ENCODE data around the gene MTX2. TPM values are rescaled to one million over a fixed set of nuclear protein-coding genes. Genes with fewer than 3 reads are reported as not detected.

Gene MTX2
- total RNA-seq, result 50.5 TPM

DNA sequence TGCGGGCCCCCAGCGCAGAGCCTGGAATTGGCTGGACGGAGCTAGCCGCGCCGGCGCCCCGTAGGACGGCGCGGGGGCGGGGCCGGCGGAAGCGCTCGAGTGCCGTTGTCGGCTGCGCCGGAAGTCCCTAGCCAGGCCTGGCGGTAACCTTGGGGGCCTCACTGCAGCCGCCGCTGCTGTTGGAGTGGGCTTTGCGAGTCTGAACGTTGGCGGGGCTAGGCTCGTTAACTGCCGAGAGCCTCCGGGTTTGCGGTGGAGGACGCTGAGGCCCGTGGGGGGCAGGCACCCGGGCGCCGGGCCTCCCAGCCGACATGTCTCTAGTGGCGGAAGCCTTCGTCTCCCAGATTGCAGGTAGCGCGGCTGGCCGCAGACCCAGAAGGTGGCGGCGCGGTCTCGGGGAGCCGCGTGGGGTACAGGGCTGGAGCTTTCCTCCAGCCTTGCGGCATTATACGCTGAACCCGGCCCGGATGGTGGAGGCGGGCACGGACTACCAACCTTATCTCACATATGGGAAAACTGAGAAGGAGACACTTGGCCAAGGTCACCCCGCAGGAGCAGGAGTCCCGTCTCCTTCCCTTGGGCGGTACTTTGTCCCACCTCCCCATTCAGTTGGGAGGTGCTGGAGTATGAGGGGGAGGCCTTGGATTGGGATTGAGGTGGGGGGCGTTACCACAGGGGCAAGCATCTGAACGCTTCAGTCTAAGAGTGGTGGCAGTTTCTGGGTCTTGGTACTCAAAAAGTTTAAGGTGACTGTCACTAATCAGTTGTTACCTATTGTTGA, at the start of gene MTX2:
Gene MTX2 (plus strand): TSS at position 124 of the 781 bp plus-strand sequence. CDS start 188 bp downstream, at position 312.
- DNase-seq, result peak; percentile 75

- DNase-seq, result no peak
These were observed 41.4 kb upstream of the MTX2 start for GRCh38 chr2:176227874-176228273.

DNA sequence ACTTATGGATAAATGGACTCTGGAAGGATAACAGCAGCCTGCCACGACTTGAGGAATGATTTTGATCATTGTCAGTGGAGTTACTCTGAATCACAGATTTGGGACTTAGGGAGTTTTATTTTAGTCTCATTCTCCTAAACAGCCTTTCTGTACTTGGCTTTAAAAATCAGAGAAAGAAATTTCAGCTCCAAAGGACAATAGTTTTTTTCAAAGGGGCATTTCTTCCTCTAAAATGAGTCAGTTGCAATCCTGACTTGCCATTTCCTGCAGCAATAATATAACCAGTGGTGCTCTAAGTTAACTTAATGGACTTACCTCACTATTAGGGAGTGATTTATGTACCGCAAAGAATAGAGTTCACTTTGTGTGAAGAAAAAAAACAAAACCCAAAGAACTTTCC, 35.1 kb upstream of the MTX2 start:
- DNase-seq, result no peak

GRCh38 chr2:176234940-176235339, 34.3 kb upstream of the MTX2 start:
- DNase-seq, result no peak

GRCh38 chr2:176237456-176237855, 31.8 kb upstream of the MTX2 start:
- no peak for DNase-seq

DNA sequence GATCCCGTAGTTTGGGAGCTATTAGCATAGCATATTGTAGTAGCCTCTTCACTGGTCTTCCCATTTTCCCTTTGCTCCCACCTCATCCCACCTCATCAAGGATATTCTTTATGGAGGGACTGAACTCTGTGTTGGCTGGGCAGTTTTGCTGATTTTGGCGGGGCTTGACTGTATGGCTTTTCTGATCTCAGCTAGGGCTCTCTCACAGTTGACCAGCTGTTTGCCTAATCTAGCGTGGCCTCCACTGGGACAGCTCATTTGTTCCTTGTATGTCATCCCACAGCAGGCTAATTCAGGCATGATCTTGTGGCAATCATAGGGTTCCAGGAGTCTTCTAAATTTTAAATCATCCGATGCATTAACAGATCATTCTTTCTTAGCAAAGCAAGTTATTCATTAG, 30.2 kb upstream of the MTX2 start:
- DNase-seq, result no peak

DNA sequence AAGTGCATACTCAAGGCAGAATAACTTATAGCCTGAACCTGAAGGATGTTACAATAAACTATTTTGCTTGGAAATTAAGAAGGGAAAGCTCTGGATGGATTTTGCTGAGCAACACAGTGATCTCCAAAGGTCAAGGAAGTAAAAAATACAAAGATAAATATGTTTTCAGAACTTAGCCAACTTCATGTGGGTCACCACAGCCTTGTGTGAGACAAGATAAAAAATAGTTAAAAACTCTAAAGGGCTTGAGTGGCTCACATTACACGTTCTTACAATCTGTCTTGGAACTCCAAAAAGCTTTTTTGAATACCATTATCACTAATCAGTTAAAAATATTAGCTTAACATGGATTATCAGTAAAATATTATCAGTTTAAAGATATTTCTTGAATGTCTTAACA, 28.9 kb upstream of the MTX2 start:
- DNase-seq, result no peak

- no peak for DNase-seq
These were observed 27.0 kb upstream of the MTX2 start for GRCh38 chr2:176242276-176242675.

DNA sequence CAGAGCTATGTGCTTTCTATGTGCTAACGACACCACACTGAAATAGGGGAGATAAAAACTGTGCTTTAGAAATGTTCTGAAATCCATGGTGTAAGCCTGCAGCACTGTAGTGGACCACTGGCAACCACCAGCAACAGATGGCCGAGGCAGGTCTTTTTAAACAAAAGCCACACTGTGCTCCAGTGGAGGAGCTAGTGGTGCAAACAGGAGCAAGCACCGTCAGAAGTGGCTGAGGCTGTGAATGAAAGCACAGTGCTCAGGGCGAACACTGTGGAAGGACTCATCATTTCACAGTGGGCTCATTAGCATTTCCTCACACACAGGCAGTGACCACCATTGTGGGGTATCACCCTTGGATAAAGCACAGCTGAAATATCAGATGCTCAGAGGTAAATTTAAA, 22.9 kb upstream of the MTX2 start:
- peak; percentile 6 for DNase-seq

DNA sequence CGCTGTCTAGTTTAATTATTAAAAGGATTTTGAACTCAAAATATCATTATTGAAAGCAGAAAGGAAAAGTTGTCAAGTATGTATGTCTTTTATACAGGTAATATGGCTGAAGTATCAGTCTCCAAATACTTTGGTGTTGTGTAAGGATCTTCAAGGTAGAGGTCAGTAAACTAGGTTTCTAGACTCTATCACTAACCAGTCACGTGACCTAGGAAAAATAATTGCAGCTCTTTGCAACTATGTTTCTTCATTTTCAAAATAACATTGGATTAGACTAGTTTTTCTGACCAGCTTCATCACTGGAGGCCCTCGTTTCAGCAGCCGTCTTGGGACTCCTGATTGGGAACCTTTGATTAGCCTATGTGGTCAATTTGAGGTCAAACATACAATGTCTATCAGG, 21.4 kb upstream of the MTX2 start:
- no peak for DNase-seq

DNA sequence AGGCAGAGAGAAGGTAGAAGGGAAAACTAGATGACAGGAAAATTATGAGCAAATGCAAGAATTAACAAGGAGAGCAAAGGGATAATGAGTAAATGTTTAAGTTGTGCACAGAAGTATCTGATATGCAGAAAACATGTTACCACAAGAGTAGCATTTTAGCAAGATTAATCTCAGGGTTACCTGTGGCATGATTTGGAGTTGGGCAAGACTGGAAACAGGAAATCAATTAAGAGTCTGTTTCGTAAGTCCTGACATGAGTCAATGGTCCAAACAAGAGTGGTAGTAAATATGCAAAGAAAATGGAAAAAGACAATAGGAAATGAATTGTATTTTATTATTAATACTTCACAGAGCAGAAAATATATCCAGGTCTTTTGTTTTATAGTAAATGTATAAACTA, 17.3 kb upstream of the MTX2 start:
- no peak for DNase-seq

GRCh38 chr2:176260689-176261088, 8.6 kb upstream of the MTX2 start:
- DNase-seq, result no peak

GRCh38 chr2:176261136-176261535, 8.1 kb upstream of the MTX2 start:
- DNase-seq, result no peak

DNA sequence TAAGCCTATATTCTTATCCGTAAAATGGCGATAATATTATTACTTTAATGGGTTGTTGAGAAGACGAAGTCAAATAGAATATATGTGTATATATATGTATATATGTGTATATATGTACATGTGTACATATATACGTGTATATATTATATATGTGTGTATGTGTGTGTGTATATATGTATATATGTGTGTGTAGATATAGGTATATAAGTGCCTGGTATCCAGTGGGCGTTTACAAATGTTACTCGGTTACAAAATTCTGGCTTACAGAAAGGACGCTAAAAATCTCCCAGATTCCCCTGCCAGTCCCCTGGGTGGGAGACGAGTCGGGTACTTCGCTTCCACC, 295 bp upstream of the MTX2 start:
- no peak for DNase-seq

DNA sequence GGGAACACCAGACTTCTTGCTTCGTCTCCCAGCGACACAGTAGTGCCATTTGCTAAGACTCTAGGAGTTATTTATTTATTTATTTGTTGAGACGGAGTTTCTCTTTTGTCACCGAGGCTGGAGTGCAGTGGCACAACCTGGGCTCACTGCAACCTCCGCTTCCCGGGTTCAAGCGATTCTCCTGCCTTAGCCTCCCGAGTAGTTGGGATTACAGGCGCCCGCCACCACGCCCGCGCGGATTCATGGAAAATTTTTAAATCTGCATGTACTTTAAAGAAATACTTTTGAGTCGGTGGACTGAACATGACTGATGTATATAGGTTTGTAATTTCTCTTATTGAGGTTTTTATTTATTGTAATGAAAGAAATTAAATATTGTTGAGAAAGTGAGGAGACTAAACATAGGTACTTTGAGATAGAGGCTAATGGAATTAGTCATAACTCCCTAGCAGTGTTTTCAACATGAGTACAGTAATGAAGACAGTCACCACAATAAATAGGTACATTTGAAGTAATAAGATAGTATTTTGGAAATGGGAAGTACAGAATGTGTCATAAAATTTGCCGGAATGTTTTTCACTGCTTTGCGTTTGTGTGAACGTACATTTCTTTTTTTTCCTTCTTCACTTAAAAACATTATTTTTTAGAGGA, 983 bp downstream of the MTX2 start:
- DNase-seq, result no peak

DNA sequence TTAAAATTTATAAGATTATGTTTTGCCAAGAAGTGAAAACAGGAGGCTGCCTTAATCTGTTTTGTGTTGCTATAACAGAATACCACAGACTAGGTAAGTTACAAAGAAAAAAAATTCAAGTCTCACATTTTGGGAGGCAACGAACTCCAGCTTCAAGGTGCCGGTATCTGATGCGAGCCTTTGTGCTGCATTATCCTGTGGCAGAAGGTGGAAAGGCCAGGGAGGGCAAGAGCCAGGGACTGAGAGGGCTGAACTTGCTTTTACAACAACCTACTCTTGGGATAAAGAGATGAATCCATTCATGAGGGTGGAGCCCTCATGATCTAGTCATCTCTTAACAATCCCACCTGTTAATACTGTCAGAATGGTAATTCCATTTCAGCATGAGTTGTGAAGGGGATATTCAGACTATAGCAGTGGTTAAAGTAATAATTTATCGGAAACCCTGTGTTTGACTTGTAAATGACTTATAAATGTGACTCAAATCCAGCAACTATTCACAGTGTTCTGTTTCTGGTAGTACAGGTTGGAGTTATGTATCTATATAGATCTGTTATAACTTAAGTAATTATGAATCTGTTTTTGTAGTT, 3.7 kb downstream of the MTX2 start:
- no peak for DNase-seq

DNA sequence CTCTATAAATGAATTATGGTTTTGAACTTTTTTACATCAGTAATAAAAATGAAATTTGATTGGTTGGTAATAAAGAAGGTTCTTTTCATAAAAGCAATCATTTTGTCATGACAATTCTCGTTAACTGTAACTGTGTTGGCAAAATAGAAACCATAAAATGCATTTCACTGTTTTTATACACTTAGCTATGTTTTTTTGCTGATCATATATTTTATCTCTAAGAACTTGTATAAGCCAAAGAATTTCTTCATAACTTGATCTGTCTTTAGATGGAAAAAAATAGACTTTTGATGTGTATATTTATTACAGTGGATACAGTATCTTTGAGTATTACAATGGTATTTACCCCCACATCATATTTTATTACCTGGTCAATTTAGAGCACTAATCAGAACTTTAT, 9.7 kb downstream of the MTX2 start:
- DNase-seq, result no peak

DNA sequence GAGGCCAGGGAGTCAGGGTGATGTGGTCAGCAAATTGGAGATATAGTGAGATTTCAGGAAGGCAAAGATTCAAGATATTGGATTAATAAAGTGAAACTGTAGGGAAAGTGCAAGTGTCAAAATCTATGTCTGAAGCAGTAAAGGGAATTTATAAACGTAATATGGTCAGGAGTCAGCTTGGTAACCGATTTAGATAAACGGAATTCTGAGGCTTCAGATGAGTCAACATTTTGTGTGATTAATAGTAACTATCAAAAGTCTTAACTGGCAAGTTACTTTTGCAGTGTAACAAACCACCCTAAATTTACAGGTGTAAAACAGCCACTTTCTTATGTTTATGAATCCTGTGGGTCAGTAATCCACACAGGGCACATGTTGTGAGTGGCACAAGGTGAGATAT, 10.9 kb downstream of the MTX2 start:
- DNase-seq, result no peak

- DNase-seq, result no peak
These were observed 11.8 kb downstream of the MTX2 start for GRCh38 chr2:176280867-176281658.

GRCh38 chr2:176283291-176284068, 14.2 kb downstream of the MTX2 start:
- no peak for DNase-seq

GRCh38 chr2:176284461-176285049, 15.3 kb downstream of the MTX2 start:
- DNase-seq, result no peak

DNA sequence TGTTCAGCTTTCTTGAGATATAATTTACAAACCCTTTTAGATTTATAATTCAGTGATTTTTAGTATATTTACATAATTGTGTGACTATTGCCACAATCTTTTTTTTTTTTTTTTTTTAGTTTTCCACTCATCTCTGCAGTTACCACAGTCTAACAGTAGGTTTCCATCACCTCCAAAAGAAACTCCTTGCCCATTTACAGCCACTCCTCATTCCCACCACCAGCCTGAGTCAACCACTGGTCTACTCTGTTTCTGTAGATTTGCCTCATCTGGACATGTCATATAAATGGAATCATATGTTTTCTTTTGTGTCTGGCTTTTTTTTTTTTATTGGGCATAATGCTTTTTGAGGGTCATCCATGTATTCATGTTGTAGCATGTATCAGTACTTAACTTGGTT, 16.1 kb downstream of the MTX2 start:
- no peak for DNase-seq

All from occipital lobe (tissue), 2 donors.